HCT116 (cell line): Measurements from ENCODE around the gene CDC14A. TPM values are rescaled to one million over a fixed set of nuclear protein-coding genes. Genes with fewer than 3 reads are reported as not detected.

Experiments used
- ATAC-seq: fragments of 200-7000 bp; cut with Tn5 transposase; 2 replicates; pipeline ENCODE4 v1.9.1; 2020; ENCODE audit warnings: mild to moderate bottlenecking, moderate library complexity
- BruUV-seq: library from RNA; stranded (reverse); fragments of 400-500 nt; replicated peaks from 2 replicates; lab custom pipeline; 2021; lab: Mats Ljungman, UMichigan
- CTCF ChIA-PET: fragments of 300-600 bp; sonication (Branson Sonifier 250); formaldehyde crosslinking; loops from one replicate; lab custom pipeline; 2021; ENCODE audit warnings: antibody characterized with exemption; lab: Charles Lee
- POLR2A ChIA-PET: fragments of 300-600, 350-600 bp; sonication (Branson Sonifier 250); formaldehyde crosslinking; loops from one replicate; lab custom pipeline; 2021; ENCODE audit warnings: antibody characterized with exemption; lab: Charles Lee
- RAD21 ChIA-PET, 2 experiments: fragments of 300-600 bp; sonication (Branson Sonifier 250); formaldehyde crosslinking; loops; one replicate each; lab custom pipeline; 2023; ENCODE audit warnings: low total read pairs in 2 of 2; ENCODE audit not compliant: uncharacterized antibody in 2 of 2, unreplicated experiment in 2 of 2, low non-redundant PET in 1 of 2; lab: Charles Lee
- DNase-seq: peaks from one replicate; pipeline ENCODE4 v3.0.0-alpha.2; 2010; ENCODE audit warnings: low read depth, low spot score
- H2AFZ ChIP-seq: fragments of 200-600 bp; shearing (Covaris generic), sonication (generic); 2 replicates; pipeline ENCODE4 v1.6.1; 2017; ENCODE audit warnings: low read depth, mixed run types, mixed read lengths, antibody characterized with exemption, low read length; ENCODE audit not compliant: poor library complexity, severe bottlenecking
- H3K27ac ChIP-seq: 2 replicates; pipeline ENCODE4 v1.5.1; 2012; ENCODE audit warnings: low read depth, low read length
- H3K27me3 ChIP-seq: fragments of 200-600 bp; sonication (generic); 2 replicates; pipeline ENCODE4 v1.6.1; 2016; ENCODE audit warnings: mixed run types, low read length, mixed read lengths; ENCODE audit not compliant: insufficient read depth
- H3K36me3 ChIP-seq, 2 experiments: fragments of 200-500 bp in 1 of 2; fragments of 200-600 bp in 1 of 2; sonication (Bioruptor generic) in 1 of 2; sonication (generic) in 1 of 2; 2 replicates each; pipeline versions ENCODE4 v1.5.1 to v1.6.1; 2014 to 2016; ENCODE audit warnings: low read length in 2 of 2, inconsistent platforms in 1 of 2, mixed read lengths in 1 of 2, mixed run types in 1 of 2; ENCODE audit not compliant: insufficient read depth in 2 of 2, control insufficient read depth in 1 of 2
- H3K4me1 ChIP-seq, 2 experiments: fragments of 200-600 bp in 1 of 2; sonication (generic) in 1 of 2; 2 replicates each; pipeline versions ENCODE4 v1.5.1 to v1.6.1; 2012 to 2017; ENCODE audit warnings: low read length in 2 of 2, inconsistent platforms in 1 of 2, mild to moderate bottlenecking in 1 of 2, mixed read lengths in 1 of 2, mixed run types in 1 of 2, moderate library complexity in 1 of 2; ENCODE audit not compliant: insufficient read depth in 2 of 2, control insufficient read depth in 1 of 2
- H3K4me2 ChIP-seq: fragments of 200-600 bp; sonication (generic); 2 replicates; pipeline ENCODE4 v1.6.1; 2017; ENCODE audit warnings: mixed run types, low read length, mixed read lengths
- H3K4me3 ChIP-seq, 2 experiments: fragments of 200-600 bp in 1 of 2; sonication (generic) in 1 of 2; replicated peaks in 1 of 2; 2 replicates each; pipeline ENCODE4 v1.5.1; 2011 to 2016; ENCODE audit warnings: low read length in 2 of 2, control low read depth in 1 of 2, low read depth in 1 of 2, mild to moderate bottlenecking in 1 of 2, mixed read lengths in 1 of 2, mixed run types in 1 of 2
- H3K79me2 ChIP-seq: fragments of 200-600 bp; sonication (generic); 2 replicates; pipeline ENCODE4 v1.6.1; 2017; ENCODE audit warnings: mild to moderate bottlenecking, mixed run types, low read length, moderate library complexity, mixed read lengths; ENCODE audit not compliant: insufficient read depth
- H3K9ac ChIP-seq: fragments of 200-600 bp; sonication (generic); 2 replicates; pipeline ENCODE4 v1.6.1; 2016; ENCODE audit warnings: low read length, mixed read lengths
- H3K9me2 ChIP-seq: fragments of 200-600 bp; sonication (generic), shearing (Covaris generic); 2 replicates; pipeline ENCODE4 v1.6.1; 2017; ENCODE audit warnings: mixed run types, mild to moderate bottlenecking, moderate library complexity; ENCODE audit not compliant: insufficient read depth
- H3K9me3 ChIP-seq, 2 experiments: fragments of 200-500 bp in 1 of 2; fragments of 200-600 bp in 1 of 2; sonication (Bioruptor generic) in 1 of 2; sonication (generic) in 1 of 2; 2 replicates each; pipeline ENCODE4 v1.6.1; 2014 to 2017; ENCODE audit warnings: low read length in 2 of 2, mixed read lengths in 2 of 2, inconsistent platforms in 1 of 2, low read depth in 1 of 2, mild to moderate bottlenecking in 1 of 2, mixed run types in 1 of 2, moderate library complexity in 1 of 2; ENCODE audit not compliant: control insufficient read depth in 1 of 2, insufficient read depth in 1 of 2
- H4K20me1 ChIP-seq: fragments of 200-600 bp; sonication (generic), shearing (Covaris generic); 2 replicates; pipeline ENCODE4 v1.6.1; 2017; ENCODE audit warnings: mixed run types, mild to moderate bottlenecking, moderate library complexity; ENCODE audit not compliant: insufficient read depth
- ATF3 ChIP-seq: IDR thresholded peaks from 2 replicates; pipeline ENCODE4 v1.6.1; 2012
- CTCF ChIP-seq, 3 experiments: fragments of 200-600 bp in 1 of 3; sonication (generic) in 1 of 3; IDR thresholded peaks in 2 of 3; conservative IDR thresholded peaks in 1 of 3; 2 replicates each; pipeline ENCODE4 v1.5.1; 2012 to 2017; ENCODE audit warnings: low read depth in 2 of 3, low read length in 2 of 3, antibody characterized with exemption in 1 of 3, borderline replicate concordance in 1 of 3, control low read depth in 1 of 3, mild to moderate bottlenecking in 1 of 3, mixed read lengths in 1 of 3, mixed run types in 1 of 3, moderate library complexity in 1 of 3; ENCODE audit not compliant: insufficient read depth in 1 of 3
- ELF1 ChIP-seq: IDR thresholded peaks from 2 replicates; pipeline ENCODE4 v1.6.1; 2012; ENCODE audit warnings: low read depth, borderline replicate concordance
- EZH2 ChIP-seq: fragments of 200-600 bp; sonication (generic); IDR thresholded peaks from 2 replicates; pipeline ENCODE4 v1.6.1; 2017; ENCODE audit warnings: antibody characterized with exemption, mixed run types
- EZH2phosphoT487 ChIP-seq: fragments of 200-600 bp; IDR thresholded peaks from 2 replicates; pipeline ENCODE4 v1.6.1; 2018; ENCODE audit warnings: antibody characterized with exemption, borderline replicate concordance
- JUND ChIP-seq: IDR thresholded peaks from 2 replicates; pipeline ENCODE4 v1.6.1; 2012
- MAX ChIP-seq: IDR thresholded peaks from 2 replicates; pipeline ENCODE4 v1.6.1; 2012
- POLR2AphosphoS5 ChIP-seq: IDR thresholded peaks from 2 replicates; pipeline ENCODE4 v1.6.1; 2011; ENCODE audit warnings: mild to moderate bottlenecking, low read depth, low read length, moderate library complexity
- RAD21 ChIP-seq: IDR thresholded peaks from 2 replicates; pipeline ENCODE4 v1.6.1; 2012; ENCODE audit warnings: low read depth, mild to moderate bottlenecking
- SIN3A ChIP-seq: IDR thresholded peaks from 2 replicates; pipeline ENCODE4 v1.6.1; 2012; ENCODE audit warnings: low read depth
- SP1 ChIP-seq: IDR thresholded peaks from 2 replicates; pipeline ENCODE4 v1.6.1; 2012; ENCODE audit warnings: low read depth
- SRF ChIP-seq: IDR thresholded peaks from 2 replicates; pipeline ENCODE4 v1.6.1; 2012; ENCODE audit warnings: low read depth
- TCF7L2 ChIP-seq: IDR thresholded peaks from 2 replicates; pipeline ENCODE4 v1.7.0; 2011; ENCODE audit warnings: borderline replicate concordance, inconsistent platforms; ENCODE audit not compliant: insufficient read depth, insufficient read length; ENCODE audit errors: extremely low read depth
- YY1 ChIP-seq: IDR thresholded peaks from 2 replicates; pipeline ENCODE4 v1.6.1; 2011; ENCODE audit warnings: low read length, low read depth, moderate library complexity, mild to moderate bottlenecking; ENCODE audit not compliant: insufficient replicate concordance; ENCODE audit errors: extremely low read depth
- ZFX ChIP-seq: fragments of 450-650 bp; IDR thresholded peaks from 2 replicates; pipeline ENCODE4 v1.6.1; 2017
- intact Hi-C: fragments of 100-400 bp; cut with micrococcal nuclease; formaldehyde crosslinking; loops from 2 replicates; pipeline ENCODE4 v1.10.0; 2022
- total RNA-seq: library from RNA; stranded (reverse); gene quantifications from one replicate; pipeline ENCODE4 v1.2.1, GENCODE V29; 2021; ENCODE audit not compliant: unreplicated experiment

The CDC14A gene
- total RNA-seq, 1 experiment from 2014 or later: 5.1 TPM

GRCh38 chr1:100462326-100463025 is 110.2 kb downstream of the CDC14A start:
- Histone ChIP-seq H4K20me1 (no peaks in the 10 kb centered on the region), H3K9me2 (no peaks in the 10 kb centered on the region), H3K9me3 (no peaks in the 10 kb centered on the region), H3K4me2 (no peak overlapping the region), H3K79me2 (no peaks in the 10 kb centered on the region), H3K27me3 (no peaks in the 10 kb centered on the region), H3K9ac (no peak overlapping the region), H2AFZ (no peak overlapping the region), H3K27ac (no peak overlapping the region), H3K4me3 (no peak overlapping the region), H3K4me1 (no peaks in the 10 kb centered on the region), H3K36me3 (no peaks in the 10 kb centered on the region)
- ChIA-PET CTCF (interaction anchor here (0.8 to 2.3 kb wide), 2 partner anchors 406 kb away, joined by 4 to 48 read pairs; no protein-coding TSS in a partner anchor), POLR2A (no interaction called here), RAD21 (no interaction called here)
- TF ChIP-seq CTCF (IDR thresholded peaks at IDR 0.05 in 2 of 3, conservative IDR thresholded peaks at IDR 0.05 in 1 of 3; ENCODE audit: borderline replicate concordance in 1 of 3, insufficient read depth in 1 of 3, low read depth in 2 of 3, low read length in 2 of 3) (no peak), ZFX (no peak), ELF1 (no peak), EZH2 (no peak), RAD21 (no peak), SRF (no peak), YY1 (no peak), EZH2phosphoT487 (no peak), SP1 (no peak), SIN3A (no peak), MAX (no peak), TCF7L2 (no peak), POLR2AphosphoS5 (no peak), JUND (no peak), ATF3 (no peak)
- intact Hi-C loops: loop anchor here (1.0 to 5.0 kb wide), 2 partner anchors 406 to 825 kb away; no protein-coding TSS in a partner anchor
- ATAC-seq (no peak), DNase-seq (no peak)
- BruUV-seq: no TSS peak
